HS-27A (cell line): ENCODE data around the gene NUCKS1.

Experiments used
- DNase-seq: peaks from one replicate; pipeline ENCODE4 v3.0.0-alpha.2; 2012; ENCODE audit warnings: low read depth, missing footprints

Gene NUCKS1

DNA sequence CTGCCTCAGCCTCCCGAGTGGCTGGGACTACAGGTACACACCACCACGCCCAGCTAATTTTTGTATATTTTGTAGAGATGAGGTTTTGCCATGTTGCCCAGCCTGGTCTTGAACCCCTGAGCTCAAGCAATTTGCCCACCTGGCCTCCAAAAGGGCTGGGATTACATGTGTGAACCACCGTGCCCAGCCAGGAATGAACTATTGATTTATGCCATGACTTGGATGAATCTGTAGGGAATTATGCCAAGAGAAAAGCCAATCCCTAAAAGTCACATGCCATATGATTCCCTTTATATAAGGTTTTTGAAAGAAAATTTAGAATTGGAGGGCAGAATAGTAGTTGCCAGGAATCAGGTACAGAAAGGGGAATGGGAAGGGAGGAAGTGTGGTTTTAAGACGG lies 50.6 kb downstream of the NUCKS1 start:
- DNase-seq = no peak

DNA sequence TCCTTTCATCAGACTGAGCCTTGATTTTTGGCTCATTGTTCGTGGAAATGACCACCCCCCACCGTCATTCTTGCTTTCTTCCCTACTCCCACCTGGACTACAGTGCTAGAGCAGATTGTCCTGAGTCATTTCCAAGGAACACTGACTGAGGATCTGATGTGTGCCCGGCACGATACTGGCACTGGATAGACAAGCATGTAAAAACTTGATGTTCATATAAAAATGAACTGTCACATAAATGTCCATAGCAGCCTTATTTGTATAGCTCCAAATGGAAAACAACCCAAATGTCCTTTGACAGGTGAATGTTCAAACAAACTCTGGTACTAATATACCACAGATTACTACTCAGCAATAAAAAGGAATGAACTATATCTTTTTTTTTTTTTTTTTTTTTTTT lies 51.1 kb downstream of the NUCKS1 start:
- DNase-seq = no peak

DNA sequence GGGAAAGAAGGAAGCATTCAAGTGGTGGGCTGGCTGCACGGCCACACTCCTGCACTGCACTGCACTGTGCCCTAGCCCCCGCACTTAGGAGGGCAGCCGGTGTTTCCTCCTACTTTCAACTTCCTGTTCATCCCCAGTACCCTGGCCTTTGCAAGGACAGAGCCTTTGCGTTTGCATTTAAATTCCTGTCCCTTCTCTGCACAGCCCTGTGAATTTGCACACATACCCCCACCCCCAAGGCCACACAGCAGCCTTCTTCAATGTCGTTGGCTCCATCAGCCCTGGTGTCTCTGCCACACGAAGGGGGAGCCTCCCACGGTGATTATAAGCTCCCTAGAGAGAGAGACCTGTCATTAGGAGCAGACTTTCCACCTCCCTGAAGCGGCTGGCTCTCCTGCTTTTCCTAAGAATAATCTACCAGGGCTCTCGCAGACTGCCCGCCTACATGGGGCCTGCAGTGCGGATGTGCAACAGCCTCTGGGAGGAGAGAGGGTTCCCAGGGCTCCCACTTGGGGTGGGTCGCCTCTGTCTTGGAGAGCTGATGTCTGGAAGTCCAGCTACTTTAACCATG lies 56.5 kb downstream of the NUCKS1 start:
- DNase-seq = no peak

- DNase-seq = no peak
These were observed 57.6 kb downstream of the NUCKS1 start for GRCh38 chr1:205692423-205692822.

DNA sequence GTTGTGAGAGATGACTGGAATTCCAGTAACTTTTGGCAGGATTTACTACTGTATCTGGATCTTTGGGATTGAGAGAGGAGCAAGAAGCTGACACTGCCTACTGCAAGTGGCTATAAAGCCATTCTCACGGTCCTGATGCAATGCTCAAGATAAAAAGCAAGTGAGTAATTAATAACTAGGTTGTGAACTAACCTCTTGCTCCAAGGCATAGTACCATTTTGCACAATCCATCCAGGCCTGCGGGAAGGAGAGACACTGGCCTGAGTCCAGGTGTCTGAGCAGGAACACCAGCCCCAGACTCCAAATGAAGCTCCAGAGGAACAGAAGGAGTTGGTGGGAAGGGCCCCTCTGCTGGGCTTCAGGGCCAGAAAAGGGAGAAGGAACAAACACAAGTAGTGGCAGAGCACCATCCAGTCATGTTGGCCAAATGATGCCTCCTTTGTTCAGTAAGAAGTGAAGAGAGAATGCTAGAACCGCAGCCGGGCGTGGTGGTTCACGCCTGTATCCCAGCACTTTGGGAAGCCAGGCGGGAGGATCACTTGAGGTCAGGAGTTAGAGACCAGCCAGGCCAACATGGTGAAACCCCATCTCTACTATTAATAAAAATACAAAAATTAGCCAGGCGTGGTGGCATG lies 59.7 kb downstream of the NUCKS1 start:
- no peak for DNase-seq

GRCh38 chr1:205689479-205689878 lies 60.5 kb downstream of the NUCKS1 start:
- no peak for DNase-seq

DNA sequence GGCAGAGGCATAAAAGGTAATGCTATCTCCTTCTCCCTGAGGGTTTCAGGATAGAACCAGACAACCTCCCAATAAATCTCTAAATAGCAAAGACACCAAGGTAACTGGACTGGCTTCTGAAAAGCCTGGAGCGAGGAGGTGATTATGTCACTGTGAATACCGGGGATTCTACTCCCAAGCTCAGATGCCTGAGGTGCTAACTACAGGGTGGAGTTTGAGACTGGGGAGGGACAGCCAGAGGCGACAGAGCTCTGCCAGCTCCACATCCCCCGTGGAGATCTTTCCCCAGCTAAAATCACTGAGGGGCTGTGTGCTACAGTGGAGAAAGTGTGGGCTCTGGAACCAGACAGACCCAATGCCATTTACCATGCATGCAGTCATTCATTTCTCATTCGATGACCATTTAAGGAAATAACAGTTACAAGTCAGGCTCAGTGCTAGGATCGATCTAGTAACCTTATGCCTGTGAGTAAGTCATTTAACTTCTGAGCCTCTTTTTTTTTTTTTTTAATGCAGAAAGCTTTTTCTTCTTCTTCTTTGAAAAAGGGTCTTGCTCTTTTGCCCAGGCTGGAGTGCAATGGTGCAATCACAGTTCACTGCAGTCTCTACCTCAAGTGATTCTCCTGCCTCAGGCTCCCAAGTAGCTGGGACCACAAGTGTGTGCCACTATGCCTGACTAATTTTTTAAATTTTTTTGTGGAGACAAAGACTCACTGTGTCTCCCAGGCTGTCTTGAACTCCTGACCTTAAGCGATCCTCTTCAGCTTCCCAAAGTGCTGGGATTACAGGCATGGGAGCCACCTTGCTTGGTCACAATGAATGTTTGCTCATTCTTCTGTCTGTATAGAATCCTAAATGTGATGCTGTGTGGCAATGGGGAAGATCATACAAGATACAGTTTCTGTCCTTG lies 61.6 kb downstream of the NUCKS1 start:
- no peak for DNase-seq

- no peak for DNase-seq
These were observed 62.7 kb downstream of the NUCKS1 start for GRCh38 chr1:205687242-205687641.

DNA sequence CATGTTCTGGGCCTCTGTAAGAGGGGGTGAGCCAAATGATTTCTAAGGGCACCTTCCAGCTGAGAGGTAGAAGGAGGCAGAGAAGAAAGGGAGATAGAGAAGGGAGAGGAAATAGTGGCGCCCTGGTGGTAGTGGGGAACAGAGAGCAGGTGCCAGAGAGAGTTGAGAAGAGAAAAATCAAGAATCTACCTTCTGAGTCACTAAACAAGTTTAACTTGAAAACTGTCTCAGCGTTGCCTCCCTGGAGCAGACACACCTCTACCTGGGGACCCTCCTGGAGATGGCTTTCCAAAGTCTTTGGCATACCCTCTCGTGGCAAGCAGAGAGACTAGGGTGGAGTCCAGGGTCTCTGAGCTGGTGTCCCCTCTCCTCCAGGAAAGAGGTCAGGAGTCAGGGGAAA lies 68.6 kb downstream of the NUCKS1 start:
- DNase-seq = no peak

- DNase-seq = no peak
These were observed 69.7 kb downstream of the NUCKS1 start, which contains the start of gene SLC45A3 for GRCh38 chr1:205680073-205680851. Gene SLC45A3 (minus strand): TSS chr1:205680509. CDS start chr1:205664656, 15,853 bp downstream.

- DNase-seq = no peak
These were observed 71.5 kb downstream of the NUCKS1 start for GRCh38 chr1:205678286-205679111.

DNA sequence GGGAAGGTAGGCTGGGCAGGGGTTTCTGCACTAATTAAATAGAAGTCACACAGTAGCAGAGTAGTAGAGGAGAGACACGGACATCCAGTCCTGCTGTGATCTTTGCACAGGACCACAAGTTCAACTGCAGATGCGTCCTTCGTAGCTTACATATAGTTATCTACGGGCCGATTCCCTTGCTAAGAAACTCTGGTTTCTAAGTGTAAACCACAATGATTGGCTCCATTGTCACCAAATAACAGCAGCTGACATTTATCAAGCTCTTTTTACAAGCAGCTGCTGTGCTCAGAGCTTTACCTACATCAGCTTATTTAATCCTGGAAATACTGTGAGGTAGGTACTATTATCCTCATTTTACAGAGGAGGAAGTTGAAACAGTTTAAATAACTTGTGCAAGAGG lies 72.8 kb downstream of the NUCKS1 start:
- DNase-seq = no peak

GRCh38 chr1:205676597-205676996 lies 73.4 kb downstream of the NUCKS1 start:
- DNase-seq = no peak

GRCh38 chr1:205676002-205676401 lies 74.0 kb downstream of the NUCKS1 start:
- DNase-seq = no peak

GRCh38 chr1:205675247-205675646 lies 74.7 kb downstream of the NUCKS1 start:
- DNase-seq = no peak

DNA sequence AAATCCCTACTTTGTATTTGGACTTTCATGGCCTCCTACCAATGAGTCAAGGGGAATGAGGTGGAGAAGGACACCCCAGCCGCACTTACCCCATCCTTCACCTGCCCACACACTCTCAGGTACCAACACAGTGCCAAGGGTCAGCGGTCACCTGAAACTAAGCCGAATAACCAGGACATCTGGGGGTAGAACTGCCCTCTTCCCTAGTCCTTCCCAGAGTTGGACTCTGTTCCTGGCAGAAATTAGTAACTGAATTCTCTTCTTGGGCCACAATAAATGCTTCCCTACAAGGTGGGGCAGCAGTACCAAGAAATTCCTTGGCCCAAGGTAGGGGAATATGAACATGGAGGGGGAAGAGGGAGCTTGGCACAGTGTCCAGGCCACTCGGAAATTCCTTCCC lies 77.0 kb downstream of the NUCKS1 start:
- DNase-seq = no peak

GRCh38 chr1:205672395-205672889 lies 77.5 kb downstream of the NUCKS1 start:
- DNase-seq = no peak

- no peak for DNase-seq
These were observed 79.2 kb downstream of the NUCKS1 start for GRCh38 chr1:205670611-205671430.

GRCh38 chr1:205670150-205670446 lies 79.9 kb downstream of the NUCKS1 start:
- DNase-seq = no peak

DNA sequence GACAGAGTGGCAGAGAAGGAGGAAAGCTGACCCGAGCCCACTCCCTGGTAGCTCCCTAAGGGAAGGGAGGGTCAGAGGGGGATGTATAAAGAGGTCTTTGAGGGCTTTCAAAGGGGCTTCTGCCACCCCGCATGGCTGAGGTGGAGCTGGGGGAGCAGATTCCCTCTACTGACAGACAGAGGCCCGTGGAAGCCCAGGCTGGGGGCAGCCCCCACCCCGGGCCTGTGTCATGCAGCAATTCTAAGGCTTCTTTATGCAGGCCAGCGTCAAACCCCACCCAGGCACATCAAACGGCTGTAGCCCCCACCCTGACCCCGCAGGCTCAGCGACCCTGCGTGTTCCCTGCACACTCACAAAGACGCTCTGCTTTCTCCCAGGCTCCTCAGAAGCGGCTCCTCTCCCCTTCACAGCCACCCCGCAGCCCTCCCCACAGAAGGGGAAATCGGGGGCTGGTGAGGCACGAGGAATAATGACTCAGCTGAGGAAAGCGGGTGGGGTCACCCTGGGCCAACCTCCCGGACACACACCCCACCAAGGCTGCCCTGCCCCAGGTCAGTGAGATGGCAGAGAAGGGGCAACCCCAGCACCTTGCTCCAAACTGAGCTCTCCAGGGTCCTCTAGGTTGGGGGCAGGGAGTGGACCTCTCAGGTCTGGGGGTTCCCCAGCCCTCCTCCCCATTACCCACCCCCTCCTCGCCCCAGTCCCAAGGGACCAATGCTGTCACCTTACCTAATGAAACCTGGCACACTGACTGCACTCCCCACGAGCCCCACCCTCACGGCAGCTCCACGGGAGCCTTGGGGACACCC lies 80.4 kb downstream of the NUCKS1 start:
- no peak for DNase-seq
